Brain pericyte (primary cell): ENCODE results near the gene SMG5.

Experiments
- DNase-seq: peaks from one replicate; pipeline ENCODE4 v3.0.0-alpha.2; 2012; ENCODE audit warnings: low read depth, low spot score

Gene SMG5

DNA sequence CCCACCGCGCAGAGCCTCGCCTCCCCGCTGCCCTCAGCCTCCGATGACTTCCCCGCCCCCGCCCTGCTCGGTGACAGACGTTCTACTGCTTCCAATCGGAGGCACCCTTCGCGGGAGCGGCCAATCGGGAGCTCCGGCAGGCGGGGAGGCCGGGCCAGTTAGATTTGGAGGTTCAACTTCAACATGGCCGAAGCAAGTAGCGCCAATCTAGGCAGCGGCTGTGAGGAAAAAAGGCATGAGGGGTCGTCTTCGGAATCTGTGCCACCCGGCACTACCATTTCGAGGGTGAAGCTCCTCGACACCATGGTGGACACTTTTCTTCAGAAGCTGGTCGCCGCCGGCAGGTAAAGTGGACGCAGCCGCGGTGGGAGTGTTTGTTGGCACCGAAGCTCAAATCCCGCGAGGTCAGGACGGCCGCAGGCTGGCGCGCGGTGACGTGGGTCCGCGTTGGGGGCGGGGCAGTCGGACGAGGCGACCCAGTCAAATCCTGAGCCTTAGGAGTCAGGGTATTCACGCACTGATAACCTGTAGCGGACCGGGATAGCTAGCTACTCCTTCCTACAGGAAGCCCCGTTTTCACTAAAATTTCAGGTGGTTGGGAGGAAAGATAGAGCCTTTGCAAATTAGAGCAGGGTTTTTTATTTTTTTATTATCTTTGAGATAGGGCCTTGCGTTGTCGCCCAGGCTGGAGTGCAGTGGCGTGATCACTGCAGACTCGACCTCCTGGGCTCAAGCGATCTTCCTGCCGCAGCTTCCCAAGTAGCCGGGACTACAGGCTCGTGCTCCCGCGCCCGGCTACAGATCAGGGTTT is 69.6 kb downstream of the SMG5 start, which contains the start of gene PMF1:
Gene PMF1, plus strand, starts transcription at position 175 of the 811 bp plus-strand sequence. Its CDS starts 9 bp downstream, at position 184.
- peak; percentile 91 for DNase-seq

DNA sequence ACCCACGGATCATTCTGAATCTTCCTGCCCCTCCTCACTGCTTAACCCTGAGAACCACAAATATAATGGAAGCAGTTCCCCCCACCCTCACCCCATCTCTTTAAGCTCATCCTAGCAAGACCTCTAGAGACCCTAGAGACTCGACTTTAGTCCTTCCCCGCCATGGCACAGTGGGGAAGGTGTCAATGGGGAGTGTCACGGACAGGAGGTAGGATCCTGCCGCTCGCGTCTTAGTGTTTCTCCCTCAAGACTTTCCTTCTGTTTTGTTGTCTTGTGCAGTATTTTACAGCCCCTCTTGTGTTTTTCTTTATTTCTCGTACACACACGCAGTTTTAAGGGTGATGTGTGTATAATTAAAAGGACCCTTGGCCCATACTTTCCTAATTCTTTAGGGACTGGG is 70.5 kb downstream of the SMG5 start:
- no peak for DNase-seq

DNA sequence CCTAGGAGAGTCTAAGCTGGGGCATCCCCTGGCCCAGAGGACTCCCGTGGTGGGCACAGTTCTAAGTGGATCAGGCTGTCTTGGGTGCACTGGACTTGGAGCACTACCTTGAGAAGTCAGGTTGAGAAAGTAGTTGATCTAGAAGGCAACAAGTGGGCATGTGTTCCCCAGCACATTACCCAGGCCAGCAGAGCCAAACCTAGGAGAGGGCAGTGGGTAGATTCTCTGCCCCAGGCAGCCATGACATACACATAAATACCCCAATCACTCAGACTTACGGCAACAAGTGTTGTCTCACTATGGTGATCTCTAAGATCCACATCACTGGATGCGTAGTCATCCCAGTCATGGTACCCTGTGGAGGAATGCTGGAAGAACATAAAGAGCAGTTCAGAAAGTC is 71.4 kb downstream of the SMG5 start:
- no peak for DNase-seq

DNA sequence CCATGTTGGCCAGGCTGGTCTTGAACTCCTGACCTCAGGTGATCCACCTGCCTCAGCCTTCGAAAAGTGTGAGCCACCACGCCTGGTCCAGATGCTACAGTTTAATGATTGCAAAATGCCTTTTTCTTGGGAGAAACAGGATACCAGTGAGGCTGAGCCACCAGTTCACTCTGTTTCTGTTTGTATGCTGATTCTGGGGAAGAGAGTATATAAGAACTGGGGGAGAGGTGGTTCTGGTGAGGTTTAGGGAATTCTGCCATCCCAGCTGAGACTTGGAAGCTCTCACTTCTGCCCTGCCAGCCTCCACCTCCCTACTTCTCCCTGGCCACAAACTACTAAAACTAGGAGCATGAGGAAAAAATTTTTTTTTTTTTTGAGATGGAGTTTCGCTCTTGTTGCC is 77.9 kb downstream of the SMG5 start:
- no peak for DNase-seq

GRCh38 chr1:156203331-156203730 is 79.3 kb downstream of the SMG5 start:
- no peak for DNase-seq

DNA sequence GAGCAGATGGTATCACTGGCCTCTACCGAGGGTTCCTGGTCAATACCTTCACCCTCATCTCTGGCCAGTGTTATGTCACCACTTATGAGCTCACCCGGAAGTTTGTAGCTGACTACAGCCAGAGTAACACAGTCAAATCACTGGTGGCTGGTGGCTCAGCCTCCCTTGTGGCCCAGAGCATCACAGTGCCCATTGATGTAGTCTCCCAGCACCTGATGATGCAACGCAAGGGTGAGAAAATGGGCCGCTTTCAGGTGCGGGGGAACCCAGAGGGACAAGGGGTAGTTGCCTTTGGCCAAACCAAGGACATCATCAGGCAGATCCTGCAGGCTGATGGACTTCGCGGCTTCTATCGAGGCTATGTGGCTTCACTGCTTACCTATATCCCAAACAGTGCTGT is 82.6 kb downstream of the SMG5 start:
- no peak for DNase-seq
